GM10266 (cell line): ENCODE results near the gene NOL3.

ENCODE experiments used
- DNase-seq: peaks from one replicate; pipeline ENCODE4 v3.0.0; 2012; ENCODE audit errors: extremely low spot score
- CTCF ChIP-seq: IDR thresholded peaks from 2 replicates; pipeline ENCODE4 v1.5.1; 2012; ENCODE audit warnings: mild to moderate bottlenecking, low read depth; ENCODE audit not compliant: control insufficient read depth, insufficient read depth; ENCODE audit errors: missing control alignments

Gene NOL3

GRCh38 chr16:67163164-67163998 lies 7.0 kb upstream of the NOL3 start:
- no peak for TF ChIP-seq CTCF
- DNase-seq, result no peak

- DNase-seq, result no peak
- TF ChIP-seq CTCF, result no peak
Measured at GRCh38 chr16:67163999-67164558, 6.3 kb upstream of the NOL3 start.

- no peak for TF ChIP-seq CTCF
- DNase-seq, result no peak
Measured at GRCh38 chr16:67164599-67165061, 5.7 kb upstream of the NOL3 start, which contains the start of gene HSF4. TSS of gene HSF4 (plus strand) at chr16:67164745. CDS start at chr16:67164812, 67 bp downstream.

- no peak for DNase-seq
- TF ChIP-seq CTCF, result no peak
Measured at GRCh38 chr16:67165121-67166078, 4.9 kb upstream of the NOL3 start.

GRCh38 chr16:67166110-67166547 lies 4.2 kb upstream of the NOL3 start:
- no peak for TF ChIP-seq CTCF
- DNase-seq, result no peak

- no peak for DNase-seq
- TF ChIP-seq CTCF, result peak; percentile 19
Measured at GRCh38 chr16:67166598-67167168, 3.7 kb upstream of the NOL3 start.
